Stomach (tissue), 9 donors: Measurements from ENCODE around the gene TTF2. TPM values are rescaled to one million over a fixed set of nuclear protein-coding genes. Genes with fewer than 3 reads are reported as not detected.

Experiments used
- DNase-seq, 2 donors: peaks; one replicate each; pipeline versions ENCODE4 v3.0.0 to v3.0.0-alpha.2; 2013 to 2019
- H3K27ac ChIP-seq, 5 donors: fragments of 200-600 bp in 4 of 5; sonication (generic) in 4 of 5; one replicate each; pipeline ENCODE4 v1.5.1; 2013 to 2019; ENCODE audit warnings: mild to moderate bottlenecking in 1 of 5, moderate library complexity in 1 of 5
- H3K27me3 ChIP-seq, 3 donors: fragments of 200-600 bp; sonication (generic); one replicate each; pipeline ENCODE4 v1.5.1; 2017 to 2019; ENCODE audit warnings: mixed run types in 1 of 3
- H3K36me3 ChIP-seq, 4 donors: fragments of 200-600 bp; sonication (generic); 1 replicate in 3 of 4; 2 replicates in 1 of 4; pipeline ENCODE4 v1.5.1; 2016 to 2019
- H3K4me1 ChIP-seq, 4 donors: fragments of 200-600 bp; sonication (generic); one replicate each; pipeline ENCODE4 v1.5.1; 2016 to 2019
- H3K4me3 ChIP-seq, 4 donors: fragments of 200-600 bp; sonication (generic) in 3 of 4; one replicate each; pipeline ENCODE4 v1.5.1; 2016 to 2019; ENCODE audit warnings: mild to moderate bottlenecking in 1 of 4
- H3K9me3 ChIP-seq, 4 donors: fragments of 200-600 bp; sonication (generic); one replicate each; pipeline ENCODE4 v1.5.1; 2016 to 2019
- CTCF ChIP-seq, 7 experiments: fragments of 450-650 bp in 4 of 7; fragments of 200-600 bp in 3 of 7; sonication (generic) in 3 of 7; IDR thresholded peaks; one replicate each; pipeline ENCODE4 v1.5.1; 2016 to 2019; ENCODE audit warnings: antibody characterized with exemption in 7 of 7, control low read depth in 2 of 7, mild to moderate bottlenecking in 1 of 7
- EP300 ChIP-seq: sonication (generic); formaldehyde crosslinking; IDR thresholded peaks from one replicate; pipeline ENCODE4 v1.6.1; 2017; ENCODE audit warnings: antibody characterized with exemption
- POLR2A ChIP-seq, 4 donors: fragments of 450-650 bp; IDR thresholded peaks; one replicate each; pipeline ENCODE4 v1.6.1; 2016; ENCODE audit warnings: antibody characterized with exemption in 4 of 4, control low read depth in 2 of 4, mild to moderate bottlenecking in 1 of 4, moderate library complexity in 1 of 4
- POLR2AphosphoS5 ChIP-seq, 3 donors: sonication (generic); formaldehyde crosslinking; IDR thresholded peaks; one replicate each; pipeline ENCODE4 v1.6.1; 2016; ENCODE audit warnings: antibody characterized with exemption in 3 of 3
- WGBS, 5 donors: extraction: QIAGEN DNeasy Blood & Tissue Kit in 3 of 5; methylation state at CpG; one replicate each; pipeline versions ENCODE4 v1.1.5 to v1.1.7; 2013 to 2018; 5-methylcytosine and 5-hydroxymethylcytosine counted together
- intact Hi-C: fragments of 100-400 bp; cut with DNase I; formaldehyde crosslinking; loops from one replicate; pipeline ENCODE4 v1.15.1; 2023; ENCODE audit warnings: low total_unique reads
- polyA plus RNA-seq, 3 donors: library from polyadenylated mRNA; stranded (reverse); fragments of 200-250 nt; gene quantifications; one replicate each; pipeline ENCODE4 v1.2.3, GENCODE V29; 2013
- total RNA-seq, 5 donors: library from RNA; depleted of rRNA; stranded (reverse); fragments of >200 nt; gene quantifications; one replicate each; pipeline versions ENCODE4 v1.1.0 to v1.2.3, GENCODE V29; 2014 to 2016
- donor health status: healthy with polysubstance abuse.
- donor health status: Bipolar disorder and iron deficiency.
- donor health status: healthy.

The TTF2 gene
- total and polyA plus RNA-seq, 8 donors: 1.7 to 58.7 (median 10.7) TPM

- DNase-seq: no peak
- peaks cover 0 to 13% (median 3%) of the 10 kb centered on the region in 4 donors for H3K36me3 ChIP-seq
- H3K9me3 ChIP-seq: no peaks in the 10 kb centered on the region
- peaks cover 0 to 3% (median 0%) of the 10 kb centered on the region in 4 donors for H3K4me1 ChIP-seq
- H3K27ac ChIP-seq: no peak overlapping the region
- TF ChIP-seq POLR2A (IDR thresholded peaks at IDR 0.05): no peak
- TF ChIP-seq POLR2AphosphoS5 (IDR thresholded peaks at IDR 0.05): no peak
- TF ChIP-seq EP300: no peak
- TF ChIP-seq CTCF (IDR thresholded peaks at IDR 0.05): no peak
- no peaks in the 10 kb centered on the region for H3K27me3 ChIP-seq
- intact Hi-C loops: loop anchor here (5.0 kb wide), 2 partner anchors 59 to 219 kb away; no protein-coding TSS in a partner anchor
- WGBS, 5 donors: 76 to 92% (median 90%) methylated on average over 5 of the region's 5 CpGs
- no peak overlapping the region for H3K4me3 ChIP-seq
These were observed 8.5 kb downstream of the TTF2 start for GRCh38 chr1:117068580-117068979.

GRCh38 chr1:117069220-117069844 lies 9.2 kb downstream of the TTF2 start:
- H3K27ac ChIP-seq: no peak overlapping the region
- no peaks in the 10 kb centered on the region for H3K9me3 ChIP-seq
- no peak overlapping the region for H3K4me3 ChIP-seq
- no peaks in the 10 kb centered on the region for H3K27me3 ChIP-seq
- no peak for TF ChIP-seq POLR2A (IDR thresholded peaks at IDR 0.05)
- no peak for TF ChIP-seq POLR2AphosphoS5 (IDR thresholded peaks at IDR 0.05)
- no peak for TF ChIP-seq CTCF (IDR thresholded peaks at IDR 0.05)
- no peak for TF ChIP-seq EP300
- WGBS, 5 donors: 85 to 91% (median 89%) methylated on average over 4 of the region's 4 CpGs
- peaks cover 0 to 3% (median 0%) of the 10 kb centered on the region in 4 donors for H3K4me1 ChIP-seq
- DNase-seq: no peak
- intact Hi-C loops: loop anchor here (5.0 kb wide), 2 partner anchors 58 to 218 kb away; no protein-coding TSS in a partner anchor
- H3K36me3 ChIP-seq: peaks cover 0 to 18% (median 5%) of the 10 kb centered on the region in 4 donors

- H3K4me1 ChIP-seq: peaks cover 0 to 3% (median 0%) of the 10 kb centered on the region in 4 donors
- 83 to 91% (median 85%) methylated on average over 2 of the region's 2 CpGs for WGBS, 5 donors
- TF ChIP-seq POLR2AphosphoS5 (IDR thresholded peaks at IDR 0.05): no peak
- TF ChIP-seq EP300: no peak
- TF ChIP-seq POLR2A (IDR thresholded peaks at IDR 0.05): no peak
- TF ChIP-seq CTCF (IDR thresholded peaks at IDR 0.05): no peak
- H3K4me3 ChIP-seq: no peak overlapping the region
- DNase-seq: no peak
- H3K27me3 ChIP-seq: no peaks in the 10 kb centered on the region
- no peak overlapping the region for H3K27ac ChIP-seq
- peaks cover 6 to 22% (median 11%) of the 10 kb centered on the region in 4 donors for H3K36me3 ChIP-seq
- intact Hi-C loops: no loop called here
- H3K9me3 ChIP-seq: no peaks in the 10 kb centered on the region
These were observed 10.0 kb downstream of the TTF2 start for GRCh38 chr1:117070124-117070523.

- Histone ChIP-seq H3K36me3 (peaks cover 36 to 78% (median 71%) of the 10 kb centered on the region in 4 donors), H3K27ac (no peak overlapping the region), H3K9me3 (no peaks in the 10 kb centered on the region), H3K27me3 (no peaks in the 10 kb centered on the region), H3K4me1 (no peaks in the 10 kb centered on the region), H3K4me3 (no peak overlapping the region)
- TF ChIP-seq EP300 (no peak), POLR2AphosphoS5 (IDR thresholded peaks at IDR 0.05) (no peak), POLR2A (IDR thresholded peaks at IDR 0.05) (no peak), CTCF (IDR thresholded peaks at IDR 0.05) (no peak)
- 85 to 96% (median 91%) methylated on average over 5 of the region's 5 CpGs for WGBS, 5 donors
- no peak for DNase-seq
- intact Hi-C loops: no loop called here
These were observed 16.5 kb downstream of the TTF2 start for GRCh38 chr1:117076648-117077047.
